Neuronal stem cell (in vitro differentiated cells): ENCODE data around the gene ZNF385B.

ENCODE experiments used
- DNase-seq: peaks from one replicate; pipeline ENCODE4 v3.0.0-alpha.2; 2013; ENCODE audit warnings: low spot score
- H2AFZ ChIP-seq: one replicate; pipeline ENCODE4 v1.6.1; 2013; ENCODE audit warnings: mild to moderate bottlenecking, low read length, inconsistent platforms
- H2AK5ac ChIP-seq: 2 replicates; pipeline ENCODE4 v1.6.1; 2013; ENCODE audit warnings: low read depth, mild to moderate bottlenecking, inconsistent platforms, low read length, moderate library complexity, mixed read lengths
- H2BK120ac ChIP-seq: 2 replicates; pipeline ENCODE4 v1.6.1; 2013; ENCODE audit warnings: low read depth, mild to moderate bottlenecking, inconsistent platforms, low read length, moderate library complexity, mixed read lengths
- H2BK12ac ChIP-seq: one replicate; pipeline ENCODE4 v1.6.1; 2013; ENCODE audit warnings: low read length, inconsistent platforms
- H2BK15ac ChIP-seq: 2 replicates; pipeline ENCODE4 v1.6.1; 2013; ENCODE audit warnings: mild to moderate bottlenecking, low read length, inconsistent platforms, mixed read lengths
- H2BK5ac ChIP-seq: one replicate; pipeline ENCODE4 v1.6.1; 2013; ENCODE audit warnings: inconsistent platforms, mild to moderate bottlenecking, low read length, moderate library complexity
- H3K14ac ChIP-seq: one replicate; pipeline ENCODE4 v1.6.1; 2013; ENCODE audit warnings: low read length, inconsistent platforms
- H3K18ac ChIP-seq: 2 replicates; pipeline ENCODE4 v1.6.1; 2013; ENCODE audit warnings: low read length, inconsistent platforms
- H3K23ac ChIP-seq: 2 replicates; pipeline ENCODE4 v1.6.1; 2013; ENCODE audit warnings: low read depth, mild to moderate bottlenecking, mixed read lengths, low read length, inconsistent platforms; ENCODE audit not compliant: poor library complexity
- H3K27ac ChIP-seq: replicated peaks from 3 replicates; pipeline ENCODE4 v1.5.1; 2013; ENCODE audit warnings: low read length, inconsistent platforms
- H3K27me3 ChIP-seq, 3 experiments: 2 replicates each; pipeline ENCODE4 v1.6.1; 2013; ENCODE audit warnings: low read length in 3 of 3, mild to moderate bottlenecking in 2 of 3, inconsistent platforms in 1 of 3, low read depth in 1 of 3, mixed read lengths in 1 of 3, moderate library complexity in 1 of 3; ENCODE audit not compliant: control insufficient read depth in 3 of 3, insufficient read depth in 3 of 3
- H3K36me3 ChIP-seq, 2 donors: replicated peaks in 1 of 2; 2 replicates each; pipeline ENCODE4 v1.6.1; 2013; ENCODE audit warnings: low read length in 2 of 2; ENCODE audit not compliant: control insufficient read depth in 2 of 2, insufficient read depth in 2 of 2
- H3K4ac ChIP-seq: 2 replicates; pipeline ENCODE4 v1.6.1; 2013; ENCODE audit warnings: inconsistent platforms, mild to moderate bottlenecking, low read length, moderate library complexity
- H3K4me1 ChIP-seq, 2 donors: 1 replicate in 1 of 2; 2 replicates in 1 of 2; pipeline ENCODE4 v1.6.1; 2013; ENCODE audit warnings: low read length in 2 of 2, low read depth in 1 of 2; ENCODE audit not compliant: control insufficient read depth in 2 of 2, insufficient read depth in 1 of 2
- H3K4me2 ChIP-seq: one replicate; pipeline ENCODE4 v1.6.1; 2013; ENCODE audit warnings: mild to moderate bottlenecking, low read length, inconsistent platforms; ENCODE audit not compliant: insufficient read depth, poor library complexity, severe bottlenecking
- H3K4me3 ChIP-seq, 2 donors: 2 replicates each; pipeline ENCODE4 v1.5.1; 2013; ENCODE audit warnings: low read length in 2 of 2, mild to moderate bottlenecking in 2 of 2, inconsistent platforms in 1 of 2, moderate library complexity in 1 of 2
- H3K79me1 ChIP-seq: one replicate; pipeline ENCODE4 v1.6.1; 2013; ENCODE audit warnings: low read depth, mild to moderate bottlenecking, inconsistent platforms, low read length, moderate library complexity
- H3K9ac ChIP-seq: one replicate; pipeline ENCODE4 v1.6.1; 2013; ENCODE audit warnings: mild to moderate bottlenecking, low read depth, low read length, inconsistent platforms; ENCODE audit not compliant: poor library complexity
- H3K9me3 ChIP-seq, 2 donors: replicated peaks in 1 of 2; 2 replicates each; pipeline versions ENCODE3 to v1.6.1; 2013; ENCODE audit warnings: low read length in 2 of 2, mild to moderate bottlenecking in 2 of 2, inconsistent platforms in 1 of 2, low read depth in 1 of 2, mixed read lengths in 1 of 2, moderate library complexity in 1 of 2; ENCODE audit not compliant: control insufficient read depth in 2 of 2, insufficient read depth in 1 of 2
- H4K8ac ChIP-seq: one replicate; pipeline ENCODE4 v1.6.1; 2013; ENCODE audit warnings: low read depth, mild to moderate bottlenecking, inconsistent platforms, low read length, moderate library complexity
- H4K91ac ChIP-seq: one replicate; pipeline ENCODE4 v1.6.1; 2013; ENCODE audit warnings: low read length, low read depth, mild to moderate bottlenecking, inconsistent platforms; ENCODE audit not compliant: poor library complexity
- WGBS, 2 donors: extraction: QIAGEN DNeasy Blood & Tissue Kit; methylation state at CpG; one replicate each; pipeline ENCODE4 v1.1.7; 2013; ENCODE audit warnings: missing lambda C conversion rate in 2 of 2, mixed read lengths in 1 of 2; ENCODE audit not compliant: insufficient read length in 2 of 2, insufficient replicate concordance in 1 of 2; ENCODE audit errors: extremely low coverage in 2 of 2; 5-methylcytosine and 5-hydroxymethylcytosine counted together

ZNF385B gene

GRCh38 chr2:179899666-179900065 is 38.3 kb upstream of the ZNF385B start:
- H3K23ac ChIP-seq = no peak overlapping the region
- H3K4ac ChIP-seq = no peak overlapping the region
- no peak overlapping the region for H2BK12ac ChIP-seq
- no peak overlapping the region for H3K14ac ChIP-seq
- no peak overlapping the region for H2BK5ac ChIP-seq
- no peak overlapping the region for H3K18ac ChIP-seq
- H2BK15ac ChIP-seq = no peak overlapping the region
- H3K36me3 ChIP-seq = no peaks in the 10 kb centered on the region
- no peak overlapping the region for H3K27ac ChIP-seq
- WGBS, 2 donors = no CpG with 5 or more reads among the region's 1 CpG
- no peak overlapping the region for H4K8ac ChIP-seq
- no peak overlapping the region for H2BK120ac ChIP-seq
- H3K27me3 ChIP-seq = peaks cover 0 to 6% (median 0%) of the 10 kb centered on the region in 3 experiments
- H3K4me1 ChIP-seq = peaks cover 0 to 2% of the 10 kb centered on the region in 2 donors
- no peak overlapping the region for H2AFZ ChIP-seq
- no peak overlapping the region for H3K4me3 ChIP-seq
- DNase-seq = no peak
- H2AK5ac ChIP-seq = no peak overlapping the region
- no peak overlapping the region for H3K4me2 ChIP-seq
- H3K79me1 ChIP-seq = no peaks in the 10 kb centered on the region
- no peak overlapping the region for H4K91ac ChIP-seq
- H3K9me3 ChIP-seq = no peaks in the 10 kb centered on the region
- H3K9ac ChIP-seq = no peak overlapping the region

- H3K18ac ChIP-seq = no peak overlapping the region
- no peak overlapping the region for H2BK120ac ChIP-seq
- no peak overlapping the region for H2BK5ac ChIP-seq
- no peaks in the 10 kb centered on the region for H3K36me3 ChIP-seq
- no peaks in the 10 kb centered on the region for H3K79me1 ChIP-seq
- no peak overlapping the region for H3K4me3 ChIP-seq
- no peak overlapping the region for H3K14ac ChIP-seq
- H3K4ac ChIP-seq = no peak overlapping the region
- H2AK5ac ChIP-seq = no peak overlapping the region
- H3K27me3 ChIP-seq = peaks cover 0 to 6% (median 0%) of the 10 kb centered on the region in 3 experiments
- WGBS, 2 donors = no CpG with 5 or more reads among the region's 4 CpGs
- peak; percentile 35 for DNase-seq
- H3K9me3 ChIP-seq = no peaks in the 10 kb centered on the region
- no peak overlapping the region for H4K8ac ChIP-seq
- H2BK15ac ChIP-seq = no peak overlapping the region
- no peak overlapping the region for H3K9ac ChIP-seq
- H3K27ac ChIP-seq = no peak overlapping the region
- no peak overlapping the region for H3K4me2 ChIP-seq
- H3K4me1 ChIP-seq = peaks cover 0 to 2% of the 10 kb centered on the region in 2 donors
- no peak overlapping the region for H4K91ac ChIP-seq
- no peak overlapping the region for H3K23ac ChIP-seq
- no peak overlapping the region for H2BK12ac ChIP-seq
- H2AFZ ChIP-seq = no peak overlapping the region
Observed at GRCh38 chr2:179898873-179899272, 37.5 kb upstream of the ZNF385B start.

- Histone ChIP-seq H3K14ac (no peak overlapping the region), H2AK5ac (no peak overlapping the region), H3K4me3 (no peak overlapping the region), H4K91ac (no peak overlapping the region), H2BK120ac (no peak overlapping the region), H3K79me1 (no peaks in the 10 kb centered on the region), H3K36me3 (no peaks in the 10 kb centered on the region), H4K8ac (no peak overlapping the region), H3K4ac (no peak overlapping the region), H3K23ac (no peak overlapping the region), H3K27me3 (peaks cover 0 to 9% (median 0%) of the 10 kb centered on the region in 3 experiments), H3K4me1 (peaks cover 0 to 2% of the 10 kb centered on the region in 2 donors), H2AFZ (no peak overlapping the region), H3K9me3 (no peaks in the 10 kb centered on the region), H2BK5ac (no peak overlapping the region), H2BK12ac (no peak overlapping the region), H3K27ac (no peak overlapping the region), H2BK15ac (no peak overlapping the region), H3K9ac (no peak overlapping the region), H3K4me2 (no peak overlapping the region), H3K18ac (no peak overlapping the region)
- DNase-seq = no peak
- no CpG with 5 or more reads among the region's 3 CpGs for WGBS, 2 donors
Observed at GRCh38 chr2:179893616-179894015, 32.2 kb upstream of the ZNF385B start.

GRCh38 chr2:179891237-179891636 is 29.8 kb upstream of the ZNF385B start:
- H4K91ac ChIP-seq = no peak overlapping the region
- H2BK15ac ChIP-seq = no peak overlapping the region
- H2BK120ac ChIP-seq = no peak overlapping the region
- H3K4me1 ChIP-seq = no peaks in the 10 kb centered on the region
- H3K4me3 ChIP-seq = no peak overlapping the region
- DNase-seq = no peak
- no peak overlapping the region for H3K27ac ChIP-seq
- peaks cover 0 to 9% (median 0%) of the 10 kb centered on the region in 3 experiments for H3K27me3 ChIP-seq
- H2AFZ ChIP-seq = no peak overlapping the region
- no peaks in the 10 kb centered on the region for H3K36me3 ChIP-seq
- no peak overlapping the region for H3K23ac ChIP-seq
- no peaks in the 10 kb centered on the region for H3K79me1 ChIP-seq
- no peak overlapping the region for H4K8ac ChIP-seq
- no peak overlapping the region for H2BK5ac ChIP-seq
- H3K4me2 ChIP-seq = no peak overlapping the region
- no peak overlapping the region for H3K4ac ChIP-seq
- no peak overlapping the region for H3K9ac ChIP-seq
- no peaks in the 10 kb centered on the region for H3K9me3 ChIP-seq
- H3K14ac ChIP-seq = no peak overlapping the region
- H2BK12ac ChIP-seq = no peak overlapping the region
- H3K18ac ChIP-seq = no peak overlapping the region
- WGBS, 2 donors = no CpG with 5 or more reads among the region's 2 CpGs
- H2AK5ac ChIP-seq = no peak overlapping the region
